OCI-LY1 (cell line): ENCODE results near the gene SPIB.

ENCODE experiments used
- EZH2 ChIP-seq: fragments of 200-600 bp; sonication (generic), shearing (Covaris generic); IDR thresholded peaks from 2 replicates; pipeline ENCODE4 v1.8.0; 2017; ENCODE audit warnings: borderline replicate concordance, mixed run types, mild to moderate bottlenecking, antibody characterized with exemption, low read length, moderate library complexity, mixed read lengths
- TF ChIP-seq, protein P1 (sequence below): fragments of 200-600 bp; sonication (generic), shearing (Covaris generic); IDR thresholded peaks from 2 replicates; pipeline ENCODE4 v1.5.1; 2017; ENCODE audit warnings: mild to moderate bottlenecking, antibody characterized with exemption, low read length, moderate library complexity, mixed read lengths

DNA sequence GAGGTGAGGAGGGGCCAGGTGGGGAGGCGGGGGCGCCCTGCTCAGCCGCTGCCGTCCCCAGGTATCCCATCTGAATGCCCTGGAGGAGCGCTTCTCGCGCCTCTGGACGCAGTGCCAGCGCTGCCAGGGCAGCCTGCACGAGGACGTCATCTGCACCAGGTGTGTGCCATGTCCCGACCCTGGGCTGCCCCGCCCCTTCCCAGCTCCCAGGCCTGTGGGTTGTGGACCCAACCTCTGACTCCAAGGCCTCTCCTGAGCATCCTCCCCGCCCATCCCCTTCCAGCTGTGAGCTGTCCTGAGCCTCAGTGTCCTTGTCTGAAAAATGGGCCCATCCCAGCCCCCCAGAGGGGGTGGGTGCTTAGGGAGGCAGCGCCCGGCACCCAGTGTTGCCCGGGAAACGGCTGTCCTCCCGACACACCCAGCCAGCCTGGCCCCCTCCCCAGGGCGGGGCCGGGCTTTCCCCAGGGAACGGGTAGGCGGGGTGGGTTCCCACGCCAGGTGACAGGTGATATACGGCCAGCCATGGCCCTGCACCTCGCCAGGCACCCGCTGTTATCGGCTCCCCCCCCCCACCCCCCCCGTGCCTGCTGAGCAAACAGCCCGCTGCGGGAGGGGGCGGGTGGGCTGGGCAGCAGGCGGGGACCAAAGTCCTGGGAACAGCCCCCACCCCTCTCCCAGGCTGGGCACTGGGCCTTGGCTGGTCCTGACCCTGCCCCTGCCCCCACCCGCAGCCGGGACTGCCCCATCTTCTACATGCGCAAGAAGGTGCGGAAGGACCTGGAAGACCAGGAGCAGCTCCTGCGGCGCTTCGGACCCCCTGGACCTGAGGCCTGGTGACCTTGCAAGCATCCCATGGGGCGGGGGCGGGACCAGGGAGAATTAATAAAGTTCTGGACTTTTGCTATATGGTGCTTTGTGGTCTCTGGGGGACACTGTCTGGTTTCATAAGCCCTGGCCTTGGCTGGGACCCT, 1.3 kb upstream of the SPIB start:
- TF ChIP-seq, protein P1, sequence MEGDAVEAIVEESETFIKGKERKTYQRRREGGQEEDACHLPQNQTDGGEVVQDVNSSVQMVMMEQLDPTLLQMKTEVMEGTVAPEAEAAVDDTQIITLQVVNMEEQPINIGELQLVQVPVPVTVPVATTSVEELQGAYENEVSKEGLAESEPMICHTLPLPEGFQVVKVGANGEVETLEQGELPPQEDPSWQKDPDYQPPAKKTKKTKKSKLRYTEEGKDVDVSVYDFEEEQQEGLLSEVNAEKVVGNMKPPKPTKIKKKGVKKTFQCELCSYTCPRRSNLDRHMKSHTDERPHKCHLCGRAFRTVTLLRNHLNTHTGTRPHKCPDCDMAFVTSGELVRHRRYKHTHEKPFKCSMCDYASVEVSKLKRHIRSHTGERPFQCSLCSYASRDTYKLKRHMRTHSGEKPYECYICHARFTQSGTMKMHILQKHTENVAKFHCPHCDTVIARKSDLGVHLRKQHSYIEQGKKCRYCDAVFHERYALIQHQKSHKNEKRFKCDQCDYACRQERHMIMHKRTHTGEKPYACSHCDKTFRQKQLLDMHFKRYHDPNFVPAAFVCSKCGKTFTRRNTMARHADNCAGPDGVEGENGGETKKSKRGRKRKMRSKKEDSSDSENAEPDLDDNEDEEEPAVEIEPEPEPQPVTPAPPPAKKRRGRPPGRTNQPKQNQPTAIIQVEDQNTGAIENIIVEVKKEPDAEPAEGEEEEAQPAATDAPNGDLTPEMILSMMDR = no peak
- no peak for TF ChIP-seq EZH2
